ENCODE results near the gene RASD2.

GRCh38 chr22:35522225-35523149 lies 18.1 kb upstream of the RASD2 start:
- no peak for TF ChIP-seq POLR2A (IDR thresholded peaks at IDR 0.05; ENCODE audit: low read depth, low read length)
- TF ChIP-seq POU2F2 (IDR thresholded peaks at IDR 0.05; ENCODE audit: low read depth, low read length): no peak
- TF ChIP-seq TAF1 (IDR thresholded peaks at IDR 0.05; ENCODE audit: low read depth, low read length): no peak
- no peak for TF ChIP-seq SPI1 (IDR thresholded peaks at IDR 0.05; ENCODE audit: low read depth, low read length)
- no peak for TF ChIP-seq POLR2AphosphoS5 (IDR thresholded peaks at IDR 0.05; ENCODE audit: low read depth, low read length)
- TF ChIP-seq PAX5 (IDR thresholded peaks at IDR 0.05; ENCODE audit: insufficient read depth, low read length, severe bottlenecking): no peak
